Transverse colon (tissue), 4 donors: ENCODE data around the gene KRTAP2-4. TPM values are rescaled to one million over a fixed set of nuclear protein-coding genes. Genes with fewer than 3 reads are reported as not detected.
"Not testable (repeated sequence)": the region's sequence is repeated elsewhere in the genome, so short reads cannot be mapped to it uniquely, and the experiment has no call there.

Experiments
- DNase-seq: peaks from one replicate; pipeline ENCODE4 v3.0.0-alpha.2; 2019
- H3K27ac ChIP-seq, 4 donors: fragments of 200-600 bp; sonication (generic); 2 replicates each; pipeline ENCODE4 v1.5.1; 2016 to 2018; ENCODE audit warnings: inconsistent platforms in 4 of 4
- H3K27me3 ChIP-seq: fragments of 200-600 bp; sonication (generic); 2 replicates; pipeline ENCODE4 v1.5.1; 2017; ENCODE audit warnings: inconsistent platforms
- H3K36me3 ChIP-seq, 4 donors: fragments of 200-600 bp; sonication (generic); 2 replicates each; pipeline ENCODE4 v1.5.1; 2017 to 2019; ENCODE audit warnings: inconsistent platforms in 4 of 4
- H3K4me1 ChIP-seq, 4 donors: fragments of 200-600 bp; sonication (generic); 2 replicates each; pipeline ENCODE4 v1.5.1; 2017 to 2020; ENCODE audit warnings: inconsistent platforms in 4 of 4
- H3K4me3 ChIP-seq, 4 donors: fragments of 200-600 bp; sonication (generic); 1 replicate in 1 of 4; 2 replicates in 3 of 4; pipeline versions ENCODE4 v1.5.1 to v1.6.1; 2017 to 2019; ENCODE audit warnings: inconsistent platforms in 4 of 4
- H3K9me3 ChIP-seq, 2 donors: fragments of 200-600 bp; sonication (generic); 2 replicates each; pipeline ENCODE4 v1.5.1; 2017 to 2019; ENCODE audit warnings: inconsistent platforms in 2 of 2
- CTCF ChIP-seq, 5 experiments: fragments of 200-600 bp in 3 of 5; fragments of 450-650 bp in 2 of 5; sonication (generic) in 3 of 5; IDR thresholded peaks; 1 replicate in 2 of 5; 2 replicates in 3 of 5; pipeline ENCODE4 v1.5.1; 2016 to 2017; ENCODE audit warnings: antibody characterized with exemption in 5 of 5, inconsistent platforms in 3 of 5, mild to moderate bottlenecking in 2 of 5, moderate library complexity in 1 of 5
- EP300 ChIP-seq: sonication (generic); formaldehyde crosslinking; IDR thresholded peaks from one replicate; pipeline ENCODE4 v1.6.1; 2017; ENCODE audit warnings: antibody characterized with exemption, low read depth
- POLR2A ChIP-seq: fragments of 450-650 bp; IDR thresholded peaks from one replicate; pipeline ENCODE4 v1.6.1; 2016; ENCODE audit warnings: antibody characterized with exemption, mild to moderate bottlenecking, moderate library complexity
- POLR2AphosphoS5 ChIP-seq, 3 donors: sonication (generic); formaldehyde crosslinking; IDR thresholded peaks; one replicate each; pipeline ENCODE4 v1.6.1; 2016; ENCODE audit warnings: antibody characterized with exemption in 3 of 3
- WGBS, 2 donors: methylation state at CpG; one replicate each; pipeline ENCODE4 v1.1.5; 2018; ENCODE audit warnings: low coverage in 1 of 2; 5-methylcytosine and 5-hydroxymethylcytosine counted together
- in situ Hi-C, 4 donors: fragments of 200-750 bp; cut with MboI; loops; one replicate each; pipeline versions ENCODE4 v1.15.0 to v1.15.1; 2017; ENCODE audit warnings: low sequenced_read_pairs in 3 of 4, low pct_ligation_motif_present in 1 of 4, low pct_unique_long_range_greater_than_20kb in 1 of 4
- intact Hi-C: fragments of 100-400 bp; cut with DNase I; formaldehyde crosslinking; loops from one replicate; pipeline ENCODE4 v1.15.1; 2023; ENCODE audit warnings: low total_unique reads
- total RNA-seq, 4 donors: library from RNA; depleted of rRNA; stranded (reverse); fragments of >200 nt; gene quantifications; one replicate each; pipeline ENCODE4 v1.1.0, GENCODE V29; 2016

Gene KRTAP2-4
- total RNA-seq, 4 donors from 2014 or later, result not detected

- H3K4me3 ChIP-seq, result no peak within 1 kb of the TSS
- no peaks in the 10 kb centered on the region for H3K9me3 ChIP-seq
- no peak within 1 kb of the TSS for H3K27ac ChIP-seq
- intact Hi-C loops (no loop called here), in situ Hi-C loops (no loop called here)
- no peak for DNase-seq
- 50 to 68% methylated on average over 3 to 4 of the region's 4 CpGs for WGBS, 2 donors
- TF ChIP-seq EP300, result no peak
- TF ChIP-seq CTCF (IDR thresholded peaks at IDR 0.05), result no peak
- TF ChIP-seq POLR2A, result no peak
- no peak for TF ChIP-seq POLR2AphosphoS5 (IDR thresholded peaks at IDR 0.05)
- no peaks in the 10 kb centered on the region for H3K36me3 ChIP-seq
- no peaks in the 10 kb centered on the region for H3K27me3 ChIP-seq
- H3K4me1 ChIP-seq, result no peaks in the 10 kb centered on the region
These were observed 32.4 kb upstream of the KRTAP2-4 start, which contains the start of gene KRTAP4-8 for GRCh38 chr17:41098042-41098441. KRTAP4-8 (minus strand) TSS chr17:41098142; CDS start chr17:41098084, 58 bp downstream.

- H3K36me3 ChIP-seq, result no peaks in the 10 kb centered on the region
- 83 to 87% methylated on average over 7 of the region's 7 CpGs for WGBS, 2 donors
These were observed 30.4 kb upstream of the KRTAP2-4 start for GRCh38 chr17:41096055-41096454.

GRCh38 chr17:41088760-41089352, 23.2 kb upstream of the KRTAP2-4 start:
- WGBS, 2 donors, result 58 to 65% methylated on average over 2 to 4 of the region's 4 CpGs
- in situ Hi-C loops, H3K36me3 ChIP-seq, DNase-seq, H3K4me3 ChIP-seq, H3K4me1 ChIP-seq, H3K27me3 ChIP-seq, H3K27ac ChIP-seq, intact Hi-C loops, H3K9me3 ChIP-seq: not testable (repeated sequence)

More at GRCh38 chr17:41096055-41096454, 30.4 kb upstream of the KRTAP2-4 start:
- no peaks in the 10 kb centered on the region for H3K27me3 ChIP-seq
- DNase-seq, result no peak
- H3K27ac ChIP-seq, result no peak overlapping the region
- in situ Hi-C loops (no loop called here), intact Hi-C loops (no loop called here)
- TF ChIP-seq POLR2A (no peak), CTCF (IDR thresholded peaks at IDR 0.05) (no peak), EP300 (no peak), POLR2AphosphoS5 (IDR thresholded peaks at IDR 0.05) (no peak)
- no peaks in the 10 kb centered on the region for H3K4me1 ChIP-seq
- no peaks in the 10 kb centered on the region for H3K9me3 ChIP-seq
- no peak overlapping the region for H3K4me3 ChIP-seq

- H3K9me3 ChIP-seq, H3K4me3 ChIP-seq, H3K27me3 ChIP-seq, H3K36me3 ChIP-seq, in situ Hi-C loops, H3K4me1 ChIP-seq, H3K27ac ChIP-seq, intact Hi-C loops, DNase-seq: not testable (repeated sequence)
- 80 to 83% methylated on average over 1 to 10 of the region's 14 CpGs for WGBS, 2 donors
These were observed 18.6 kb upstream of the KRTAP2-4 start, which contains the start of gene KRTAP4-7 for GRCh38 chr17:41084100-41084856. KRTAP4-7 (plus strand) TSS chr17:41084150; CDS start chr17:41084207, 57 bp downstream.

GRCh38 chr17:41083427-41083826, 17.7 kb upstream of the KRTAP2-4 start:
- in situ Hi-C loops, H3K9me3 ChIP-seq, intact Hi-C loops, H3K27ac ChIP-seq, H3K27me3 ChIP-seq, H3K4me3 ChIP-seq, H3K4me1 ChIP-seq, DNase-seq, H3K36me3 ChIP-seq: not testable (repeated sequence)
- WGBS, 2 donors, result 75 to 83% methylated on average over 2 of the region's 2 CpGs
